ENCODE results near the gene DUOX2.

DNA sequence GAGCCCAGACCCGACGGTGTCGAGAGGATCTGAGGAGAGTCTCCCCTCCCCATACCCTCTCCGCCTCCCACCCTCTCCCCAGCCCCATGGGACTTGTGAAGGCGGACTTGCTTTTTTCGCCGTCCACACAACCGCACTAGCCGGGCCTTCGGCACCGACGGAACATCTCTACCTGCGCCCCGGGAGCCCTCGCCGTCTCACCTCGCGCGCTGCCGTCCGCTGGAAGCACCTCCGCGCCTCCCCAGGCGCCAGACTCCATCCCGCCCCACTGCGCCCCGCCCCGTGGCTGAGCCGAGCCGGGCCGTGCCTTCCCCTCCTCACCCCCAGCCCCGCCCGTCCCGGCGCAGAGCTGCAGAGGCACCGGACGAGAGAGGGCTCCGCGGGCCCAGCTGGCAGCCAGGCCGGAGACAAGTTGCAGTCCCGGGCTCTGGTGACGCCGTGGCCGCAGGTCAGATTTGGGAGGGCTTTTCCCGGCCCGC is 15.7 kb upstream of the DUOX2 start, which contains the start of the genes DUOX1 and DUOXA1:
- TF ChIP-seq, protein P1, sequence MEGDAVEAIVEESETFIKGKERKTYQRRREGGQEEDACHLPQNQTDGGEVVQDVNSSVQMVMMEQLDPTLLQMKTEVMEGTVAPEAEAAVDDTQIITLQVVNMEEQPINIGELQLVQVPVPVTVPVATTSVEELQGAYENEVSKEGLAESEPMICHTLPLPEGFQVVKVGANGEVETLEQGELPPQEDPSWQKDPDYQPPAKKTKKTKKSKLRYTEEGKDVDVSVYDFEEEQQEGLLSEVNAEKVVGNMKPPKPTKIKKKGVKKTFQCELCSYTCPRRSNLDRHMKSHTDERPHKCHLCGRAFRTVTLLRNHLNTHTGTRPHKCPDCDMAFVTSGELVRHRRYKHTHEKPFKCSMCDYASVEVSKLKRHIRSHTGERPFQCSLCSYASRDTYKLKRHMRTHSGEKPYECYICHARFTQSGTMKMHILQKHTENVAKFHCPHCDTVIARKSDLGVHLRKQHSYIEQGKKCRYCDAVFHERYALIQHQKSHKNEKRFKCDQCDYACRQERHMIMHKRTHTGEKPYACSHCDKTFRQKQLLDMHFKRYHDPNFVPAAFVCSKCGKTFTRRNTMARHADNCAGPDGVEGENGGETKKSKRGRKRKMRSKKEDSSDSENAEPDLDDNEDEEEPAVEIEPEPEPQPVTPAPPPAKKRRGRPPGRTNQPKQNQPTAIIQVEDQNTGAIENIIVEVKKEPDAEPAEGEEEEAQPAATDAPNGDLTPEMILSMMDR (IDR thresholded peaks at IDR 0.05) = no peak
- no peak for TF ChIP-seq POLR2A (IDR thresholded peaks at IDR 0.05)
